Suprapubic skin (tissue), 4 donors: Measurements from ENCODE around the gene ZNF197.

Source experiments
- EP300 ChIP-seq: sonication (generic); formaldehyde crosslinking; IDR thresholded peaks from one replicate; pipeline ENCODE4 v1.6.1; 2017; ENCODE audit warnings: antibody characterized with exemption
- POLR2A ChIP-seq, 2 donors: fragments of 450-650 bp; IDR thresholded peaks; one replicate each; pipeline ENCODE4 v1.6.1; 2017; ENCODE audit warnings: antibody characterized with exemption in 2 of 2, mild to moderate bottlenecking in 2 of 2, moderate library complexity in 2 of 2
- POLR2AphosphoS5 ChIP-seq, 3 donors: sonication (generic); formaldehyde crosslinking; IDR thresholded peaks; one replicate each; pipeline ENCODE4 v1.6.1; 2017; ENCODE audit warnings: antibody characterized with exemption in 3 of 3
- TF ChIP-seq, protein P1 (sequence below), 2 donors: fragments of 200-600 bp in 1 of 2; fragments of 450-650 bp in 1 of 2; sonication (generic) in 1 of 2; IDR thresholded peaks; one replicate each; pipeline ENCODE4 v1.5.1; 2016 to 2019; ENCODE audit warnings: antibody characterized with exemption in 2 of 2, mild to moderate bottlenecking in 1 of 2, moderate library complexity in 1 of 2

DNA sequence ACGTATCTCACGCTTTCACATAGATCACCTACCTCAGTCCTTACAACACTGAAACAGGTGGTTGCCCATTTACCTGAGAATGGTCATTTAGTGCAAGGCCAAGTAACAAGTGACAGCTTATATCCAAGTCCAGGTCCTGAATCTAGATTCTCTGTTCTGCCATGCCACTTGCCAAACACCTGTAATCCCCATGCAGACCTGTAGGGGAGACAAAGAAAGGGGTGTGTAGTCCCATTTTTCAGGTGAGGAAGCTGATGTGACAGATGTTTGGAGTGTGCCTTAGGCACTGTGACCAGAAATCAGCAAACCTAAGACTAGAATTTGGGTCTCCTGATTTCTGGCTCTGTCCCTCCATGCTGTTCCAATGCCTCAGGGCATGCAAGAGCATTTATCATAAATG, 36.4 kb downstream of the ZNF197 start:
- TF ChIP-seq, protein P1, sequence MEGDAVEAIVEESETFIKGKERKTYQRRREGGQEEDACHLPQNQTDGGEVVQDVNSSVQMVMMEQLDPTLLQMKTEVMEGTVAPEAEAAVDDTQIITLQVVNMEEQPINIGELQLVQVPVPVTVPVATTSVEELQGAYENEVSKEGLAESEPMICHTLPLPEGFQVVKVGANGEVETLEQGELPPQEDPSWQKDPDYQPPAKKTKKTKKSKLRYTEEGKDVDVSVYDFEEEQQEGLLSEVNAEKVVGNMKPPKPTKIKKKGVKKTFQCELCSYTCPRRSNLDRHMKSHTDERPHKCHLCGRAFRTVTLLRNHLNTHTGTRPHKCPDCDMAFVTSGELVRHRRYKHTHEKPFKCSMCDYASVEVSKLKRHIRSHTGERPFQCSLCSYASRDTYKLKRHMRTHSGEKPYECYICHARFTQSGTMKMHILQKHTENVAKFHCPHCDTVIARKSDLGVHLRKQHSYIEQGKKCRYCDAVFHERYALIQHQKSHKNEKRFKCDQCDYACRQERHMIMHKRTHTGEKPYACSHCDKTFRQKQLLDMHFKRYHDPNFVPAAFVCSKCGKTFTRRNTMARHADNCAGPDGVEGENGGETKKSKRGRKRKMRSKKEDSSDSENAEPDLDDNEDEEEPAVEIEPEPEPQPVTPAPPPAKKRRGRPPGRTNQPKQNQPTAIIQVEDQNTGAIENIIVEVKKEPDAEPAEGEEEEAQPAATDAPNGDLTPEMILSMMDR (IDR thresholded peaks at IDR 0.05) = no peak
- no peak for TF ChIP-seq EP300
- TF ChIP-seq POLR2A (IDR thresholded peaks at IDR 0.05) = no peak
- TF ChIP-seq POLR2AphosphoS5 (IDR thresholded peaks at IDR 0.05) = no peak
